Activated naive CD4-positive, alpha-beta T cell treated with anti-CD3 and anti-CD28 coated beads, Interleukin-2, amount 50 U/mL, for 72 hours (primary cell): Measurements from ENCODE around the gene SRSF10. TPM values are rescaled to one million over a fixed set of nuclear protein-coding genes. Genes with fewer than 3 reads are reported as not detected.
"Not testable (repeated sequence)": the region's sequence is repeated elsewhere in the genome, so short reads cannot be mapped to it uniquely, and the experiment has no call there.

ENCODE experiments used
- ATAC-seq, 2 donors: fragments of 150-1000 bp; cut with Tn5 transposase; 2 replicates each; pipeline ENCODE4 v1.10.0; 2021; ENCODE audit warnings: mild to moderate bottlenecking in 2 of 2, moderate library complexity in 2 of 2
- DNase-seq, 2 donors: peaks; one replicate each; pipeline ENCODE4 v3.0.0; 2021 to 2022; ENCODE audit warnings: low spot score in 2 of 2
- H3K27ac Mint-ChIP-seq, 2 donors: one replicate each; pipeline ENCODE4 v1.8.0; 2022; ENCODE audit warnings: mild to moderate bottlenecking in 2 of 2, mixed read lengths in 2 of 2
- H3K36me3 Mint-ChIP-seq, 2 donors: one replicate each; pipeline ENCODE4 v1.8.0; 2022; ENCODE audit warnings: mixed read lengths in 2 of 2
- H3K9me3 Mint-ChIP-seq, 2 donors: one replicate each; pipeline ENCODE4 v1.8.0; 2022; ENCODE audit warnings: mixed read lengths in 2 of 2
- total RNA-seq, 2 donors: library from RNA; stranded (reverse); gene quantifications; one replicate each; pipeline ENCODE4 v1.2.3, GENCODE V29; 2022

Gene SRSF10
- 100 to 1,000 TPM; 202 to 226 TPM for total RNA-seq

DNA sequence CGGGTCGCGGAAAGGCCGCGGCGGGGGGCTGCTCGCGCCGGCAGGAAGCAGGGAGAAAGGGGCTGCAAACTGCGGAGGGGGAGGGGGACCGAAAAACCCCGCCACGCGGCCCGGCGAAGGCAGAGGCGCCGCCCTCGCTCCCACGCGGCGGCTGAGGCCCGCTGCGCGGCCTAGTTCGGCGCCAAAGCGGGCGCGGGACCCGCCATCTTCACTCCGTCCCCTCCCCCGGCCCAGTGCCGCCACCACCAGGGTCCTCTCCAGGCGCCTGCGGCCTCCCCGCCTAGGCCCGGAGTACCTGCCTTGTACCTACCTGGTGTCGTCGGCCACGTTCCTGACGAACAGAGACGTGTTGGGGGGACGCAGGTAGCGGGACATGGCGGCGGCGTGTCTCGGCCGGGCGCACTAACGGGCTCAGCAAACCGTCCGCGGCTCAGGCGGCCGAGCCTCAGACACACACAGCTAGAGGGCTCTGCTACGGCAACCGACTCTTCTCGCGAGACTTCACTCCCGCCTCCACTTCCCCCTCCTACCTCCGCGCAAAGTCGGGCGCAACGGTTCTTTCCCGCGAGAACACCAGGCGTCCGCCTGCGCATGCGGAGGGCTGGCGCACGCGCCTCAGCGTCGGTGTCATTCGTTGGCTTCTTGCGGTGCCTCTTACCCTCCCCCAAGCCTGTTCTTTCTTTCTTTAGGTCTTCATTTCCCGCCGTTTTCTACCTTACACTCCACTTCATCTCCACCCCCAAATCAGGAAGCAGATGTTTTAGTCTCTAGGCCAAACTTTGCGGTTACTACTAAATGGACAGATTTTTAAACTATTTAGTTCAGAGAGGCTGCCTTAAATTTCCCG is at the start of gene SRSF10:
TSS of gene SRSF10 (minus strand) at position 447 of the 847 bp plus-strand sequence. CDS start at position 375, 72 bp downstream.
- no peaks in the 10 kb centered on the region for H3K9me3 Mint-ChIP-seq
- peak within 1 kb of the TSS; percentile 97 to 98 for H3K27ac Mint-ChIP-seq
- H3K36me3 Mint-ChIP-seq: peaks cover 31 to 42% of the 10 kb centered on the region in 2 donors
- ATAC-seq (peak; percentile 94), DNase-seq (peak; percentile 95 to 99)

DNA sequence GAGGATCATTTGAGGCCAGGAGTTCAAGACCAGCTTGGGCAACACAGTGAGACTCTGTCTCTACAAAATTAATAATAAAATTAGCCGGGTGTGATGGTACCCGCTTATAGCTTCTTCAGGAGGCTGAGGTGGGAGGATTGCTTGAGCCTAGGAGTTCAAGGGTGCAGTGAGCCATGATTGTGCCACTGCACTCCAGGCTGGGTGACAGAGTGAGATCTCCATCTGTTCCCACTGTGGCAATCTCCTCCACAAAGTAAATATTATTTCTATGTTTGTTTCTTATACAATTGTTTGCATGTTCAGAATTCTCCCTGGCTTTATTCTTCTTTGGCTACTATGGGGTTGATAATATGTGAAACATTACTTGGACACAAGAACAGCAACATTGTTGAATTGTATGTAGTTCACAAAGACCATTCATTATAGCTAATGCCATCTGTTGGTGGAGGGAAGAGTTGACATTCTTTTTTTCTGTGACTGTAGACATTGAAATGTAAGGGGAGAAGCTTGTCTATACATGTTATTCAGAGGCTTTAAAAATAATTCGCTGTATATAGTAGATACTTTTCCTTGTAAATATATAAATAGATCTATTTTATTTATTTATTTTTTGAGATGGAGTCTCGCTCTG is 47.8 kb upstream of the SRSF10 start:
- DNase-seq: no peak

DNA sequence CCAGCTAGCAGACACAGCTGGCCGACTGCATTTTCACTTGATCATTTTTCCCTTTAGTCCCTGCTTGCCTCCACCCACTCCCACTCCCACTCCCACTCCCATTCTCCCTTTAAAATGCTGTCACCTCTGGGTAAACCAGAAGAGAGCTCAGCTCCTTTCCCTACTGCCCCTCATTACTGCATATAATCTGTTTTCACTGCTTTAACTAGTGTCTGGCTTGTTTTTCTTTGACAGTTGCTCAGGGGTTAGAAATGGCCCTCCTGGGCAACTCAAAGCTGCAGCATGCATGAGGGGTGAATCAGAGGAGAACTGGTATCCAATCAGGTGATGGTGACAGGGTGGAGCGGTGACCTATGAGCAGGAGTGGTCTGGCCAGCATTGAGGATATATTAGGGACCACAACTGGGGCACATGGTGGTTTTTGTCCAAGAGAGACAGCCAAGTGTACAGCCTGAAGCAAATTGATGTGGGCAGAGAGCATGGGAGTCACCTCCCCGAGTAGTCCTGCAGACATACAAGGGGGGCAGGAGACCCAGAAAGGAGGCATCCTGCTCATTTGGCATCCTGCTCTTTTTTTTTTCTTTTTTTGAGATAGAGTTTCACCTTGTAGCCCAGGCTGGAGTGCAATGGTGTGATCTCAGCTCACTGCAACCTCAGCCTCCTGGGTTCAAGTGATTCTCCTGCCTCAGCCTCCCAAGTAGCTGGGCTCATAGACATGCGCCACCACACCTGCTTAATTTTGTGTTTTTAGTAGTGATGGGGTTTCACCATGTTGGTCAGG is 42.6 kb upstream of the SRSF10 start:
- no peak for ATAC-seq
- DNase-seq: no peak
- no peaks in the 10 kb centered on the region for H3K9me3 Mint-ChIP-seq
- H3K36me3 Mint-ChIP-seq: no peaks in the 10 kb centered on the region
- no peak overlapping the region for H3K27ac Mint-ChIP-seq

More for the DNA sequence above, 47.8 kb upstream of the SRSF10 start:
- no peaks in the 10 kb centered on the region for H3K9me3 Mint-ChIP-seq
- no peak for ATAC-seq
- no peaks in the 10 kb centered on the region for H3K36me3 Mint-ChIP-seq
- H3K27ac Mint-ChIP-seq: no peak overlapping the region

DNA sequence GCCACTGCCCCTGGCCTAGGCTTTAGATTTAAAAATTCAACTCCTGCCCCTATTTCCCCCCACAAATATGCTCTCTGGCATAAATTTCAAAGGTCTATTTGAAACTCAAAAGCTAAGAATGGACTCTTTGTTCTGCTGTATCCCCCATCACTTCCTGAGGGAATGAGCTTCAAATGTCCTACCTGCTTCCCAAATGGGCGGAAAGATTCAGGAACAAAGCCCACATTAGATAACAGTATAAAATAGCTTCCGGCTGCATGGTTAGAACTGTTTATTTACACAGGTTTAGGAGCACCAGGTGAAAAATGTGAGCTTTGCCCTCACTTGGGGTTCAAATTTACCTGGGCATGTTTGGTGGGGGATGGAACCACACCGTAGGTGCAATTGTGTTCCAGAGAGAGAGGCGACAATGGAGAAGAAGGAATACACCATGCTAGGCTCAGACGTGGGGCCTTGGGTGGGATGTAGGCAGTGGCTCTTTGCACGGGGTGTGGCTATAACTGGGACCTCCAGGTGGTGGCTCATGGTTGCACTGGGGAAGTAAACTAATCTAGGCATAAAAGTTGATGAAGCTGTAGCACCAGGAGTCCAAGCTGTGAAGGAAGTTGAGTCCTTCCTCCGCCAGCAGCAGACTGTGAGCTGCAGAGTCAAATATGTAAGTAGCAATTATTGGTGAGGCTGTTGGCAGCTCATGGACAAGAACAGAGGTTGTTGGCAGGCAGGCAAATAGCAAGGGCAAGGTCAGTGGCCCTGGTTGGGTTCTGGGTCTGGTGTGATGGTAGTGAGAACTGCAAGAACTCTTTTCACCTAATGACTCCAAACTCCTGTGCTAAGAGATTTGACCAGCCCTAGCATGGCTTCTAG is 41.5 kb upstream of the SRSF10 start:
- no peak overlapping the region for H3K27ac Mint-ChIP-seq
- no peaks in the 10 kb centered on the region for H3K36me3 Mint-ChIP-seq
- H3K9me3 Mint-ChIP-seq: no peaks in the 10 kb centered on the region
- no peak for ATAC-seq
- no peak for DNase-seq

DNA sequence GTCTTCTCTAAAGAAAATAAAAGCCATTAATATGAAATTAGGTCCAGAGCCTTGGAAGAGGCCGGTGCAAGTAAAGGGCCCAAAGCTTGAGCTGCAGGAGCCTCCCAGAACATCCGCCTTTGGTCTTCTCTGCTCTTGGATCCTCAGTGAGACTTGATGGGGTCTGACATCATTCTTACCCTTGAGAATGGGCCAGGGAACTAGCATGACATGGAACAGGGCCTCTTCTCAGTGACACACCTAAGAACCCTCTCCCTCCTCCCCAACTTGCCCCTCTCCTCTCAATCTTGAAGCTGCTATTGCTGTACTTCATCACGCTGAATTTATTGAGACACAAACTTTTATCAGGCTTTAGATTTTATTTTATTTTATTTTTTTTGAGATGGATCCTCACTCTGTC is 40.3 kb upstream of the SRSF10 start:
- Mint-ChIP-seq H3K27ac (no peak overlapping the region), H3K36me3 (no peaks in the 10 kb centered on the region), H3K9me3 (no peaks in the 10 kb centered on the region)
- ATAC-seq: no peak
- DNase-seq: no peak

DNA sequence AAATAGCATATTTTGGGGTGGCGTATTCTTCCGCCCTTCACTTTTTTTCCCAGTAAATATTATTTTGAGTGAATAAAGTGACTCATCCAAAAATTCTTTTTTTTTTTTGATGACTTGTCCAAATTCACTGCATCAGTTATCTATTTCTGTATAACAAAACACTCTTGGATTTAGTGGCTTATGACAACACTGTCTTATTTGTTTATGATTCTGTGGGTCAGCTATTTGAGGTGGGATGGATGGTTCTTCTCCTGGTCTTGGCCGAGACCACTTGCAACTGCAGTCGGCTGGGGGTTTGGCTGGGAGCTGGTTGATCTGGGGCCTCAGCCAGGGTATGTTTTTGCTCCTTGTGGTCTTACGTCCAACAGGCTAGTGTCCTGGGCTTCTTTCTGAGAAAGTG is 39.9 kb upstream of the SRSF10 start:
- ATAC-seq (no peak), DNase-seq (no peak)
- Mint-ChIP-seq H3K36me3 (no peaks in the 10 kb centered on the region), H3K9me3 (no peaks in the 10 kb centered on the region), H3K27ac (no peak overlapping the region)

DNA sequence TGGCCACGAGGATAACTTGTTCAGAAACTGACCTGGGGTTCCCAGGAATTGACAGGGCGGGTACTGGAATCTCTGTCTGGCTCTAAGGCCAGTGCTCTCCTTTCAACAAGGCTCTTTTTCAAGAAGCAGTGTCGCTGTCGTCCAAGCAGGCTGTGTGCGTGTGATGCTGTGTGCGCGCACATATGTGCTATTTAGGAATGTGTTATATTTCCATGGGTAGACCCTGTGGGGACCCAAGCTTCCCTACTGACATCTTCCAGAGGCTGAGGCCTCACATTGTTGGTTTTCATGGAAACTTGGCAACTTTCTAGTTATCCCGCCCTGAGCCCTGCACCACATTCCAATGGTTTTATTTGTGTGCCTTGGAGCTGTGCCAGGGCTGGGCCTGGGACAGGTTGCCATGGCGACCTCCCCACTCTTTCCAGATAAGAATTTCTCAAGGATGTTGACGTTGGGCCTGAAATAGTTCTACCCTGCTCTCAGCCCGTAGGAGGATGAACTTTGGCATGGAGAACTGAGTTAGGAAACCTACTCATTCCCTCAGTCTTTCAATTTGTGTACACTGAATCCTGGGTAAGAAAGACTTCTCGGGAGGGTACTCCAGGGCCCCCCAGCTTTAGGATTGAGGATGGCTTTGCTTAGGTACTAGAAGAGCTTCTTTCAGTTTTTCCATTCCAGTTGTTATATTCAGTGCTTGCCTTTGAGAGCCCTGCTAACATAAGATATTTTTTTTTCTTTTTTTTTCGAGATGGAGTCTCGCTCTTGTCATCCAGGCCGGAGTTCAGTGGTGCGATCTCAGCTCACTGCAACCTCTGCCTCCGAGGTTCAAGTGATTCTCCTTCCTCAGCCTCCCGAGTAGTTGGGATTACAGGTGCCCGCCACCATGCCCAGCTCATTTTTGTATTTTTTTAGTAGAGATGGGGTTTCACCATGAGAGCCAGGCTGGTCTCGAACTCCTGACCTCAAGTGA is 38.8 kb upstream of the SRSF10 start:
- Mint-ChIP-seq H3K27ac (peak overlapping the region in 1 of 2 donors; percentile 44), H3K36me3 (no peaks in the 10 kb centered on the region), H3K9me3 (no peaks in the 10 kb centered on the region)
- no peak for DNase-seq
- ATAC-seq: no peak

DNA sequence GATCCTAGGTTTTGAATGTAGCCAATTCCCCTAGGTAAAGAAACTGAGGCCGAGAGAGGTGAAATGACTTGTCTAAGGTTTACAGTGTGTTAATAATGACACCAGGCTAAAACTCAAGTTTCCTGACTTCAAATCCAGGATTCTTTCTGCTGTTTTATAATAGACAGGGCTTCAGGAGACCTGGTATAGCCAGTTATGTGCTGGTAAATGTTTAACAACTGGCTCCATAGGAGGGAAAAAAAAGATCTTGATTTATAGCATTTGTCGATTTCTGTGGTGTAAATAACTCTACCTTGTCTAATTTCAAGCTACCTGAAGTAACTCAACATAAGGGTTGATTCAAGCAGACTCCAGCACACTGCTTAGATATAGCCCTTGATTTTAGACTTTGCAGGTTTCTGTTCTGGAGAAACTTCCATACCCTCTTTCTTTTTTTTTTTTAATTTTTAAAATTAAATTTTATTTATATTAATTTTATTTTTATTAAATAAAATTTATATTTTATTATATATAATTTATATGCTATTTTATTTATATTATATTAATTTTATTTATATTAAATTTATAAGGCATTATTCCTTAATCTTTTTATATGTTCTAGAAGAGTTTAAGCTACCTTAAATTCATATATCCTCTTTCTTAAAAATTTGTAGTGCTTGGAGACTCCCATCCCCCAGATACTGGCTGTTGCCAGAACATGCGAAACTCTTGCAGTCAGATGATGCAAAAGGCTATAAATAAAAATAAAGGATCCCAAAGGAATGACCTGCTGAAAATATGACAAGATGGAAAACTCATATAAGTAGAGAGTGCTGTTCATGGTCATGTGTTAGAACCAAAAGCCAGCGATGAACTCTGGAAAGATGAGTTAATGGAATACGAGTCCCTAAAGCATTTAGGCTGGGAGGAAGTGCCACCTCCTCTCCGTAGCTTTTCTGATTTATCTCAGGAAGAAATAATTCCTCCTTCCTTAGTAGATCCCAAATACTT is 35.4 kb upstream of the SRSF10 start:
- Mint-ChIP-seq H3K36me3 (no peaks in the 10 kb centered on the region), H3K9me3 (no peaks in the 10 kb centered on the region), H3K27ac (no peak overlapping the region)
- ATAC-seq (no peak), DNase-seq (no peak)

DNA sequence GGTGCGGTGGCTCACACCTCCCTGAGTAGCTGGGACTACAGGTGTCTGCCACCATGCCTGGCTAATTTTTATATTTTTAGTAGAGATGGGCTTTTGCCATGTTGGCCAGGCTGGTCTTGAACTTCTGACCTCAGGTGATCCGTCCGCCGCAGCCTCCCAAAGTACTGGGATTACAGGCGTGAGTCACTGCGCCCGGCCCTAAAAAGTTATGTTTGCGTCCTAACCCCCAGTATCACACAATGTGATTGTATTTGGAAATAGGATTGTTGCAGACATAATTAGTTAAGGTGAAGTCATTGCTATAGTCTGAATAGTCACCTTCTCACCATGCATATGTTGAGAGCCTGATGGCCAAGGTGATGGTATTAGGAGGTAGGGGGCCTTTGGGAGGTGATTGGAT is 32.8 kb upstream of the SRSF10 start:
- not testable (repeated sequence) for H3K36me3 Mint-ChIP-seq, ATAC-seq, H3K27ac Mint-ChIP-seq, H3K9me3 Mint-ChIP-seq, DNase-seq

DNA sequence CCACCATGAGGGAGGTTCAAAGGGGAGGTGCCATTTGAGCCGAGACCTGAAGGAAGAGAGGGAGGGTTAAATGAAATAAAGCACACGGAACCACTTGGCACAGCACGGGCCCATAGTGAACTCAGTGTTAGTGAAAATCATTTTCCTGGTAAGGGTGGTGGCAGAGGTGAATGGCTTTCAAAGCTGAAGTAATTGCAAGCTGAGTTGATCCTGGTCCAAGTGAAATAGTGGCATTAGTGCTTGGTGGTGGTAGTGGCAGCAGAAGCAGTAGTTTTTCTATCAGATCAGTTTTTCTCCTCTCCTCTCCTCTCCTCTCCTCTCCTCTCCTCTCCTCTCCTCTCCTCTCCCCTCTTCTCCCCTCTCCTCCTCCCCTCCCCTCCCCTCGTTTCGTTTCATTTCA is 30.5 kb upstream of the SRSF10 start:
- ATAC-seq (no peak), DNase-seq (no peak)
- no peaks in the 10 kb centered on the region for H3K9me3 Mint-ChIP-seq
- H3K36me3 Mint-ChIP-seq: no peaks in the 10 kb centered on the region
- no peak overlapping the region for H3K27ac Mint-ChIP-seq

DNA sequence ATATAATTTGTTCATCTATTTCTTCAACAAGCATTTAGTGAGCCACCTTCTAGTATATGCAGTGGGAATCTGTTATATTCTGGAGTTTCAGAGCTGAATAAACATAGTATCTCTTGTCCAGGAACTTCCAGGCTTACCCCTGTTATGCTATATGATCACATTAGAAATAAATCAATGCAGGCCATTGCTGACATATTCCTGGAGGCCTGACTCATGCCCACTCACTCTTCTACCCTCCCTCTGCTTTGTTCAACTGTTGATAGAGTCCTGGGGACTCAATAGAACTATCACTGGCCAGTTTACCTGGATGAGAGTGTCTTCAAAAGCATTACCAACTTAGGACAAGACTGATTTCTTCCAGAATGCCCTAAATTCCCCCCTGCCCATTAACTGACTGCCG is 29.3 kb upstream of the SRSF10 start:
- no peak for DNase-seq
- no peak for ATAC-seq
- H3K9me3 Mint-ChIP-seq: no peaks in the 10 kb centered on the region
- no peaks in the 10 kb centered on the region for H3K36me3 Mint-ChIP-seq
- no peak overlapping the region for H3K27ac Mint-ChIP-seq

DNA sequence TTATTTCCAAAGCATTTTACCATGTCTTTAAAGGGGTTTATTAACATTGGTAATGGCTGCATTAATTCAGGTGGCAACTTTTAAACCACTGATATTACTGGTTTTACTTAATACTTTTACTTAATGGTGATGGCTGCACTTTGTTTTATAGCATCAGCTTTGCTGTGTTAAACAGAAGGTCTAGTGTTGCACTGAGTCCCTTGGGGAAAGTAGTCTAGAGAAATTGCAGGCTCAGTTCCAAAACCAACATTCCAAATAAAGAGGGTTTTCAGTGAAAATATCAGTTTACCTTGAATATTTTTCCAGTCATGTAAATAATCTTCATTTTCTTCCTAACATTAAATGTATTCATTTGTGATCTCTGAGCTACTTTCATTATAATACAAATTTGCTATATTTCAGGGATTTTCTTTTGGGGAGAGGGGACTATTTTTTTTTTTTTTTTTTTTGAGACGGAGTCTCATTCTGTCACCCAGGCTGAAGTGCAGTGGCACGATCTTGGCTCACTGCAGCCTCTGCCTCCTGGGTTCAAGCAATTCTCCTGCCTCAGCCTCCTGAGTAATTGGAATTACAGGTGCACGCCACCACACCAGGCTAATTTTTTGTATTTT is 28.6 kb upstream of the SRSF10 start:
- H3K27ac Mint-ChIP-seq, H3K9me3 Mint-ChIP-seq, DNase-seq, ATAC-seq, H3K36me3 Mint-ChIP-seq: not testable (repeated sequence)

DNA sequence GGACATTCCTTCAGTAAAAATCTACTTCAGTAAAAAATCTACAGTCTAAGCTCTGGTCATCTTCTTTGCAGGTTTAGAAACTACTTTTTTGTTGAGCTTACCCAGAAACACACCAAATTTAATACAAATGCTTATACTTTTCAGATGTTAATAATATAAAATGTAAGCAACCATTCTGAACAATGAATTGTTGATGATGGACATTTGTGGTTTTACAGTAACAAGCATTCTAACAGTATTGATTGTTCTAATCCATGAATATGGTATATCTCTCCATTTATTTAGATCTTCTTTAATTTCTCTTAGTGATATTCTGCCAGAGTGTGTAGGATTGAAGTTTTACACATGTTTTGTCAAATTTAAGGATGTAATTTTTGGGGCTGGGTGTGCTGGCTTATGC is 27.0 kb upstream of the SRSF10 start:
- Mint-ChIP-seq H3K27ac (no peak overlapping the region), H3K9me3 (no peaks in the 10 kb centered on the region), H3K36me3 (no peaks in the 10 kb centered on the region)
- ATAC-seq: no peak
- no peak for DNase-seq

DNA sequence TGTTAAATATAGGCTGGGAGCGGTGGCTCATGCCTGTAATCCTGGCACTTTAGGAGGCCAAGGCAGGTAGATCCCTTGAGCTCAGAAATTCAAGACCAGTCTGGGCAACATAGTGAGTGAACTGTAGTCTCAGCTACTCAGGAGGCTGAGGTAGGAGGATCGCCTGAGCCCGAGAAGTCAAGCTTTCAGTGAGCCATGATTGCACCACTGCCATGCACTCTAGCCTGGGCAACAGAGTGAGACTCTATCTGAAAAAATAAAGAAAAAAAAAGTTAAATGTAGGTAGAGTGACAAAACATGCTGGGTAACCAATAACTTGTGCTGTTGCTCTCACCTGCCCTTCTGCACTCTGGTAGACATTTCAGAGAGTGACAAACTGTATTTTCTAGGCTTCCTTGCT is 25.0 kb upstream of the SRSF10 start:
- Mint-ChIP-seq H3K27ac (peak overlapping the region in 1 of 2 donors; percentile 34), H3K9me3 (no peaks in the 10 kb centered on the region), H3K36me3 (no peaks in the 10 kb centered on the region)
- DNase-seq (no peak), ATAC-seq (no peak)
